HepG2 (cell line): ENCODE results near the gene TXNL4B. TPM values are rescaled to one million over a fixed set of nuclear protein-coding genes. Genes with fewer than 3 reads are reported as not detected.
A peak's percentile ranks its signal among the peaks of the same experiment; 100 is the strongest.

Source experiments
- DR1 ChIP-seq: sonication (generic); formaldehyde crosslinking; IDR thresholded peaks from 2 replicates; pipeline ENCODE4 v1.8.0; 2021; ENCODE audit warnings: mild to moderate bottlenecking, missing genetic modification reagents, inconsistent platforms
- KDM3A ChIP-seq: IDR thresholded peaks from 2 replicates; pipeline ENCODE4 v1.6.1; 2018; ENCODE audit warnings: low read depth, missing compliant biosample characterization
- KLF16 ChIP-seq, 2 experiments: sonication (generic) in 1 of 2; formaldehyde crosslinking in 1 of 2; IDR thresholded peaks; 2 replicates each; pipeline versions ENCODE4 v1.6.1 to v1.8.0; 2016 to 2023; ENCODE audit warnings: missing genetic modification reagents in 2 of 2, missing compliant biosample characterization in 1 of 2
- MAX ChIP-seq: IDR thresholded peaks from 2 replicates; pipeline ENCODE4 v1.6.1; 2012; ENCODE audit warnings: inconsistent platforms
- ONECUT2 ChIP-seq: sonication (generic); formaldehyde crosslinking; IDR thresholded peaks from 2 replicates; pipeline ENCODE4 v1.4.0; 2020; ENCODE audit warnings: missing genetic modification reagents
- PCBP2 ChIP-seq: fragments of 200-400 bp; formaldehyde crosslinking; optimal IDR thresholded peaks from 2 replicates; pipeline ENCODE3; 2018; ENCODE audit warnings: low read length, low read depth; ENCODE audit not compliant: poor library complexity, severe bottlenecking
- RBAK ChIP-seq: sonication (generic); formaldehyde crosslinking; IDR thresholded peaks from 2 replicates; pipeline ENCODE4 v1.5.1; 2020; ENCODE audit warnings: mild to moderate bottlenecking, missing genetic modification reagents
- SOX13 ChIP-seq, 3 experiments: fragments of 450-650 bp in 1 of 3; sonication (generic) in 1 of 3; formaldehyde crosslinking in 1 of 3; IDR thresholded peaks in 2 of 3; conservative IDR thresholded peaks in 1 of 3; 2 replicates each; pipeline versions ENCODE4 v1.5.0 to v1.6.1; 2016 to 2020; ENCODE audit warnings: antibody characterized with exemption in 1 of 3, mild to moderate bottlenecking in 1 of 3, missing compliant biosample characterization in 1 of 3, missing genetic modification reagents in 1 of 3, moderate library complexity in 1 of 3
- TBX2 ChIP-seq: sonication (generic); formaldehyde crosslinking; IDR thresholded peaks from 2 replicates; pipeline ENCODE4 v1.5.0; 2020; ENCODE audit warnings: missing genetic modification reagents, mild to moderate bottlenecking, borderline replicate concordance
- ZBTB39 ChIP-seq: sonication (generic); formaldehyde crosslinking; IDR thresholded peaks from 2 replicates; pipeline ENCODE4 v1.5.0; 2020; ENCODE audit warnings: missing genetic modification reagents
- ZKSCAN5 ChIP-seq: sonication (generic); formaldehyde crosslinking; IDR thresholded peaks from 2 replicates; pipeline ENCODE4 v1.5.1; 2020; ENCODE audit warnings: mild to moderate bottlenecking, missing genetic modification reagents
- ZNF660 ChIP-seq: sonication (generic); formaldehyde crosslinking; IDR thresholded peaks from 2 replicates; pipeline ENCODE4 v1.5.1; 2020; ENCODE audit warnings: mild to moderate bottlenecking, low read depth, missing genetic modification reagents, borderline replicate concordance
- ZNF780A ChIP-seq: sonication (generic); formaldehyde crosslinking; IDR thresholded peaks from 2 replicates; pipeline ENCODE4 v1.8.0; 2022; ENCODE audit warnings: mild to moderate bottlenecking, missing genetic modification reagents, moderate library complexity
- polyA plus RNA-seq, 8 experiments: library from polyadenylated mRNA; depleted of rRNA in 3 of 8; stranded (reverse) in 7 of 8; unstranded in 1 of 8; fragments of >200 nt; fragmentation: Illumina TruSeq in 4 of 8; extraction: Trizol in 4 of 8; gene quantifications; 2 replicates each; pipeline versions ENCODE4 v1.2.1 to v1.2.3, GENCODE V29; 2011 to 2016; ENCODE audit warnings: low read depth in 4 of 8, missing spikeins in 1 of 8, mixed read lengths in 1 of 8; ENCODE audit not compliant: insufficient read depth in 1 of 8
- total RNA-seq, 5 experiments: library from RNA; depleted of rRNA; stranded (reverse); fragments of >200 nt; fragmentation: Illumina TruSeq; extraction: Trizol; gene quantifications; 2 replicates each; pipeline ENCODE4 v1.2.3, GENCODE V29; 2016; ENCODE audit warnings: low read depth in 1 of 5
- TF ChIP-seq, protein P1 (sequence below): sonication (generic); formaldehyde crosslinking; IDR thresholded peaks from 2 replicates; pipeline ENCODE4 v1.4.0; 2020; ENCODE audit warnings: missing genetic modification reagents
- TF ChIP-seq, protein P2 (sequence below): IDR thresholded peaks from 2 replicates; pipeline ENCODE4 v1.6.1; 2016; ENCODE audit warnings: missing compliant biosample characterization, missing genetic modification reagents, borderline replicate concordance
- TF ChIP-seq, protein P3 (sequence below): IDR thresholded peaks from 2 replicates; pipeline ENCODE4 v1.4.0; 2020; ENCODE audit warnings: mild to moderate bottlenecking, missing genetic modification reagents
- TF ChIP-seq, protein P4 (sequence below): IDR thresholded peaks from 2 replicates; pipeline ENCODE4 v1.6.1; 2016

The TXNL4B gene
- total and polyA plus RNA-seq, 2 of the 13 experiments (the other 11 are each of a cell fraction or from before 2014, with no cell fraction given), result 17.4 to 18.3 TPM

- TF ChIP-seq ZBTB39 (CRISPR knock-in tag), result no peak
- TF ChIP-seq ZNF660 (CRISPR knock-in tag), result no peak
- no peak for TF ChIP-seq ZKSCAN5 (CRISPR knock-in tag)
- TF ChIP-seq MAX, result peak; percentile 73
- TF ChIP-seq TBX2, result peak; percentile 57; the same call in 1 of the 2 replicates
- TF ChIP-seq RBAK (CRISPR knock-in tag), result 0 out of 2 replicates have a peak, but pooled peaks have one; percentile 33
- TF ChIP-seq PCBP2, result no peak
- no peak for TF ChIP-seq DR1 (CRISPR knock-in tag)
- TF ChIP-seq, protein P1, sequence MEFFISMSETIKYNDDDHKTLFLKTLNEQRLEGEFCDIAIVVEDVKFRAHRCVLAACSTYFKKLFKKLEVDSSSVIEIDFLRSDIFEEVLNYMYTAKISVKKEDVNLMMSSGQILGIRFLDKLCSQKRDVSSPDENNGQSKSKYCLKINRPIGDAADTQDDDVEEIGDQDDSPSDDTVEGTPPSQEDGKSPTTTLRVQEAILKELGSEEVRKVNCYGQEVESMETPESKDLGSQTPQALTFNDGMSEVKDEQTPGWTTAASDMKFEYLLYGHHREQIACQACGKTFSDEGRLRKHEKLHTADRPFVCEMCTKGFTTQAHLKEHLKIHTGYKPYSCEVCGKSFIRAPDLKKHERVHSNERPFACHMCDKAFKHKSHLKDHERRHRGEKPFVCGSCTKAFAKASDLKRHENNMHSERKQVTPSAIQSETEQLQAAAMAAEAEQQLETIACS (CRISPR knock-in tag), result no peak
- no peak for TF ChIP-seq SOX13 (IDR thresholded peaks at IDR 0.05)
- peak in 1 of 2 experiments; percentile 36; a peak in 1 of 4 replicates for TF ChIP-seq SOX13 (CRISPR knock-in tag; conservative IDR thresholded peaks at IDR 0.05 in 1 of 2, IDR thresholded peaks at IDR 0.05 in 1 of 2)
- TF ChIP-seq ZNF780A, result no peak
- TF ChIP-seq ONECUT2 (CRISPR knock-in tag), result no peak
- 0 out of 4 replicates have a peak, but pooled peaks of 1 of the 2 experiments have one; percentile 5 for TF ChIP-seq KLF16 (CRISPR knock-in tag; IDR thresholded peaks at IDR 0.05)
- TF ChIP-seq, protein P2, sequence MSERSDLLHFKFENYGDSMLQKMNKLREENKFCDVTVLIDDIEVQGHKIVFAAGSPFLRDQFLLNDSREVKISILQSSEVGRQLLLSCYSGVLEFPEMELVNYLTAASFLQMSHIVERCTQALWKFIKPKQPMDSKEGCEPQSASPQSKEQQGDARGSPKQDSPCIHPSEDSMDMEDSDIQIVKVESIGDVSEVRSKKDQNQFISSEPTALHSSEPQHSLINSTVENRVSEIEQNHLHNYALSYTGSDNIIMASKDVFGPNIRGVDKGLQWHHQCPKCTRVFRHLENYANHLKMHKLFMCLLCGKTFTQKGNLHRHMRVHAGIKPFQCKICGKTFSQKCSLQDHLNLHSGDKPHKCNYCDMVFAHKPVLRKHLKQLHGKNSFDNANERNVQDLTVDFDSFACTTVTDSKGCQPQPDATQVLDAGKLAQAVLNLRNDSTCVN, result peak; percentile 59; the same call in 1 of the 2 replicates
- no peak for TF ChIP-seq KDM3A (CRISPR knock-in tag)
- TF ChIP-seq, protein P3, sequence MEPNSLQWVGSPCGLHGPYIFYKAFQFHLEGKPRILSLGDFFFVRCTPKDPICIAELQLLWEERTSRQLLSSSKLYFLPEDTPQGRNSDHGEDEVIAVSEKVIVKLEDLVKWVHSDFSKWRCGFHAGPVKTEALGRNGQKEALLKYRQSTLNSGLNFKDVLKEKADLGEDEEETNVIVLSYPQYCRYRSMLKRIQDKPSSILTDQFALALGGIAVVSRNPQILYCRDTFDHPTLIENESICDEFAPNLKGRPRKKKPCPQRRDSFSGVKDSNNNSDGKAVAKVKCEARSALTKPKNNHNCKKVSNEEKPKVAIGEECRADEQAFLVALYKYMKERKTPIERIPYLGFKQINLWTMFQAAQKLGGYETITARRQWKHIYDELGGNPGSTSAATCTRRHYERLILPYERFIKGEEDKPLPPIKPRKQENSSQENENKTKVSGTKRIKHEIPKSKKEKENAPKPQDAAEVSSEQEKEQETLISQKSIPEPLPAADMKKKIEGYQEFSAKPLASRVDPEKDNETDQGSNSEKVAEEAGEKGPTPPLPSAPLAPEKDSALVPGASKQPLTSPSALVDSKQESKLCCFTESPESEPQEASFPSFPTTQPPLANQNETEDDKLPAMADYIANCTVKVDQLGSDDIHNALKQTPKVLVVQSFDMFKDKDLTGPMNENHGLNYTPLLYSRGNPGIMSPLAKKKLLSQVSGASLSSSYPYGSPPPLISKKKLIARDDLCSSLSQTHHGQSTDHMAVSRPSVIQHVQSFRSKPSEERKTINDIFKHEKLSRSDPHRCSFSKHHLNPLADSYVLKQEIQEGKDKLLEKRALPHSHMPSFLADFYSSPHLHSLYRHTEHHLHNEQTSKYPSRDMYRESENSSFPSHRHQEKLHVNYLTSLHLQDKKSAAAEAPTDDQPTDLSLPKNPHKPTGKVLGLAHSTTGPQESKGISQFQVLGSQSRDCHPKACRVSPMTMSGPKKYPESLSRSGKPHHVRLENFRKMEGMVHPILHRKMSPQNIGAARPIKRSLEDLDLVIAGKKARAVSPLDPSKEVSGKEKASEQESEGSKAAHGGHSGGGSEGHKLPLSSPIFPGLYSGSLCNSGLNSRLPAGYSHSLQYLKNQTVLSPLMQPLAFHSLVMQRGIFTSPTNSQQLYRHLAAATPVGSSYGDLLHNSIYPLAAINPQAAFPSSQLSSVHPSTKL (CRISPR knock-in tag), result peak; percentile 65
- TF ChIP-seq, protein P4, sequence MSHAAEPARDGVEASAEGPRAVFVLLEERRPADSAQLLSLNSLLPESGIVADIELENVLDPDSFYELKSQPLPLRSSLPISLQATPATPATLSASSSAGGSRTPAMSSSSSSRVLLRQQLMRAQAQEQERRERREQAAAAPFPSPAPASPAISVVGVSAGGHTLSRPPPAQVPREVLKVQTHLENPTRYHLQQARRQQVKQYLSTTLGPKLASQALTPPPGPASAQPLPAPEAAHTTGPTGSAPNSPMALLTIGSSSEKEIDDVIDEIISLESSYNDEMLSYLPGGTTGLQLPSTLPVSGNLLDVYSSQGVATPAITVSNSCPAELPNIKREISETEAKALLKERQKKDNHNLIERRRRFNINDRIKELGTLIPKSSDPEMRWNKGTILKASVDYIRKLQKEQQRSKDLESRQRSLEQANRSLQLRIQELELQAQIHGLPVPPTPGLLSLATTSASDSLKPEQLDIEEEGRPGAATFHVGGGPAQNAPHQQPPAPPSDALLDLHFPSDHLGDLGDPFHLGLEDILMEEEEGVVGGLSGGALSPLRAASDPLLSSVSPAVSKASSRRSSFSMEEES (CRISPR knock-in tag), result no peak
These were observed 51.2 kb downstream of the TXNL4B start (continued) for GRCh38 chr16:72042157-72042660.
